ENCODE measurements around the gene PIP5K1C.
A peak's percentile ranks its signal among the peaks of the same experiment; 100 is the strongest.
"Not testable (repeated sequence)": the region's sequence is repeated elsewhere in the genome, so short reads cannot be mapped to it uniquely, and the experiment has no call there.

Gene PIP5K1C

GRCh38 chr19:3678188-3678587 lies 22.1 kb downstream of the PIP5K1C start:
- no peak for DNase-seq (ENCODE audit: insufficient read length, low spot score)
- FAIRE-seq = no peak

- DNase-seq (ENCODE audit: insufficient read length, low spot score) (no peak), FAIRE-seq (no peak)
Observed at GRCh38 chr19:3674784-3675543, 25.3 kb downstream of the PIP5K1C start.

GRCh38 chr19:3673506-3674439 lies 26.5 kb downstream of the PIP5K1C start:
- no peak for DNase-seq (ENCODE audit: insufficient read length, low spot score)
- no peak for FAIRE-seq

- FAIRE-seq (no peak), DNase-seq (ENCODE audit: insufficient read length, low spot score) (no peak)
Observed at GRCh38 chr19:3672993-3673392, 27.3 kb downstream of the PIP5K1C start.

- FAIRE-seq = no peak
- no peak for DNase-seq (ENCODE audit: insufficient read length, low spot score)
Observed at GRCh38 chr19:3672575-3672948, 27.7 kb downstream of the PIP5K1C start.

- FAIRE-seq = no peak
- no peak for DNase-seq (ENCODE audit: insufficient read length, low spot score)
Observed at GRCh38 chr19:3671680-3672574, 28.3 kb downstream of the PIP5K1C start.

- FAIRE-seq (no peak), DNase-seq (ENCODE audit: insufficient read length, low spot score) (no peak)
Observed at GRCh38 chr19:3670796-3671679, 29.2 kb downstream of the PIP5K1C start.

- DNase-seq (ENCODE audit: insufficient read length, low spot score) (no peak), FAIRE-seq (no peak)
Observed at GRCh38 chr19:3669947-3670795, 30.1 kb downstream of the PIP5K1C start.

- DNase-seq (ENCODE audit: insufficient read length, low spot score) (no peak), FAIRE-seq (no peak)
Observed at GRCh38 chr19:3669082-3669946, 31.0 kb downstream of the PIP5K1C start.

GRCh38 chr19:3668331-3669081 lies 31.8 kb downstream of the PIP5K1C start:
- no peak for FAIRE-seq
- DNase-seq (ENCODE audit: insufficient read length, low spot score) = no peak

- DNase-seq (ENCODE audit: insufficient read length, low spot score) (no peak), FAIRE-seq (no peak)
Observed at GRCh38 chr19:3667766-3668165, 32.5 kb downstream of the PIP5K1C start.

- DNase-seq (ENCODE audit: insufficient read length, low spot score) (no peak), FAIRE-seq (no peak)
Observed at GRCh38 chr19:3667037-3667638, 33.1 kb downstream of the PIP5K1C start.

- FAIRE-seq; DNase-seq (ENCODE audit: insufficient read length, low spot score): not testable (repeated sequence)
Observed at GRCh38 chr19:3666545-3666856, 33.8 kb downstream of the PIP5K1C start.

GRCh38 chr19:3665681-3666544 lies 34.4 kb downstream of the PIP5K1C start:
- FAIRE-seq = peak; percentile 94
- DNase-seq (ENCODE audit: insufficient read length, low spot score) = peak; percentile 69

- DNase-seq (ENCODE audit: insufficient read length, low spot score) = no peak
- no peak for FAIRE-seq
Observed at GRCh38 chr19:3664879-3665642, 35.2 kb downstream of the PIP5K1C start.
